ENCODE measurements around the gene MACO1. TPM values are rescaled to one million over a fixed set of nuclear protein-coding genes. Genes with fewer than 3 reads are reported as not detected.
"Not testable (repeated sequence)": the region's sequence is repeated elsewhere in the genome, so short reads cannot be mapped to it uniquely, and the experiment has no call there.

The MACO1 gene
- polyA plus RNA-seq, 1 donor (not counting 4 experiments of a cell fraction or from before 2014, with no cell fraction given) = 8.1 TPM

- H3K9me3 ChIP-seq (ENCODE audit: control insufficient read depth, low read depth, low read length); H4K20me1 ChIP-seq (ENCODE audit: control insufficient read depth, extremely low read depth, insufficient read depth, low read length); H3K79me2 ChIP-seq (ENCODE audit: control insufficient read depth, insufficient read depth, low read length); H3K9ac ChIP-seq (ENCODE audit: control insufficient read depth, extremely low read depth, insufficient read depth, low read length); H2AFZ ChIP-seq (ENCODE audit: control insufficient read depth, low read length); H3K36me3 ChIP-seq (ENCODE audit: control insufficient read depth in 2 of 2, extremely low read depth in 1 of 2, insufficient read depth in 2 of 2, low read length in 2 of 2); H3K4me3 ChIP-seq (ENCODE audit: control insufficient read depth in 2 of 3, extremely low read depth in 1 of 3, insufficient read depth in 2 of 3, low read depth in 1 of 3, low read length in 3 of 3); H3K27me3 ChIP-seq (ENCODE audit: control insufficient read depth, extremely low read depth, insufficient read depth, low read length); H3K4me1 ChIP-seq (ENCODE audit: control insufficient read depth, extremely low read depth, insufficient read depth, low read length); H3K27ac ChIP-seq (ENCODE audit: control insufficient read depth, insufficient read depth, low read length); DNase-seq (ENCODE audit: low read depth, low spot score); H3K4me2 ChIP-seq (ENCODE audit: control insufficient read depth, extremely low read depth, insufficient read depth, low read depth, low read length); dilution Hi-C loops (cut with MboI; ENCODE audit: extremely low pct_ligation_motif_present, low sequenced_read_pairs); H3K9me1 ChIP-seq (ENCODE audit: control insufficient read depth, extremely low read depth, insufficient read depth, low read length): not testable (repeated sequence)
- FAIRE-seq = peak; percentile 39
- TF ChIP-seq CTCF (optimal IDR thresholded peaks at IDR 0.05 in 1 of 3, IDR thresholded peaks at IDR 0.05 in 1 of 3, conservative IDR thresholded peaks at IDR 0.05 in 1 of 3; ENCODE audit: extremely low read depth in 1 of 3, insufficient read depth in 2 of 3, low read length in 3 of 3) = peak in 1 of 3 experiments; percentile 18
These were observed 27.5 kb upstream of the MACO1 start for GRCh38 chr1:25402947-25403803.

- H3K4me2 ChIP-seq (ENCODE audit: control insufficient read depth, extremely low read depth, insufficient read depth, low read depth, low read length); H2AFZ ChIP-seq (ENCODE audit: control insufficient read depth, low read length); H3K9me3 ChIP-seq (ENCODE audit: control insufficient read depth, low read depth, low read length); DNase-seq (ENCODE audit: low read depth, low spot score); H4K20me1 ChIP-seq (ENCODE audit: control insufficient read depth, extremely low read depth, insufficient read depth, low read length); H3K4me3 ChIP-seq (ENCODE audit: control insufficient read depth in 2 of 3, extremely low read depth in 1 of 3, insufficient read depth in 2 of 3, low read depth in 1 of 3, low read length in 3 of 3); H3K79me2 ChIP-seq (ENCODE audit: control insufficient read depth, insufficient read depth, low read length); H3K27me3 ChIP-seq (ENCODE audit: control insufficient read depth, extremely low read depth, insufficient read depth, low read length); H3K27ac ChIP-seq (ENCODE audit: control insufficient read depth, insufficient read depth, low read length); H3K4me1 ChIP-seq (ENCODE audit: control insufficient read depth, extremely low read depth, insufficient read depth, low read length); dilution Hi-C loops (cut with MboI; ENCODE audit: extremely low pct_ligation_motif_present, low sequenced_read_pairs); FAIRE-seq; H3K9ac ChIP-seq (ENCODE audit: control insufficient read depth, extremely low read depth, insufficient read depth, low read length); H3K36me3 ChIP-seq (ENCODE audit: control insufficient read depth in 2 of 2, extremely low read depth in 1 of 2, insufficient read depth in 2 of 2, low read length in 2 of 2); H3K9me1 ChIP-seq (ENCODE audit: control insufficient read depth, extremely low read depth, insufficient read depth, low read length): not testable (repeated sequence)
These were observed 24.9 kb upstream of the MACO1 start for GRCh38 chr1:25405731-25406305.

GRCh38 chr1:25409641-25410427 lies 20.9 kb upstream of the MACO1 start:
- H3K27ac ChIP-seq (ENCODE audit: control insufficient read depth, insufficient read depth, low read length); DNase-seq (ENCODE audit: low read depth, low spot score); dilution Hi-C loops (cut with MboI; ENCODE audit: extremely low pct_ligation_motif_present, low sequenced_read_pairs); H3K27me3 ChIP-seq (ENCODE audit: control insufficient read depth, extremely low read depth, insufficient read depth, low read length); H3K4me1 ChIP-seq (ENCODE audit: control insufficient read depth, extremely low read depth, insufficient read depth, low read length); H3K36me3 ChIP-seq (ENCODE audit: control insufficient read depth in 2 of 2, extremely low read depth in 1 of 2, insufficient read depth in 2 of 2, low read length in 2 of 2); H3K9ac ChIP-seq (ENCODE audit: control insufficient read depth, extremely low read depth, insufficient read depth, low read length); H3K4me3 ChIP-seq (ENCODE audit: control insufficient read depth in 2 of 3, extremely low read depth in 1 of 3, insufficient read depth in 2 of 3, low read depth in 1 of 3, low read length in 3 of 3); H3K79me2 ChIP-seq (ENCODE audit: control insufficient read depth, insufficient read depth, low read length); H3K9me1 ChIP-seq (ENCODE audit: control insufficient read depth, extremely low read depth, insufficient read depth, low read length); H3K9me3 ChIP-seq (ENCODE audit: control insufficient read depth, low read depth, low read length); H2AFZ ChIP-seq (ENCODE audit: control insufficient read depth, low read length); FAIRE-seq; H4K20me1 ChIP-seq (ENCODE audit: control insufficient read depth, extremely low read depth, insufficient read depth, low read length); H3K4me2 ChIP-seq (ENCODE audit: control insufficient read depth, extremely low read depth, insufficient read depth, low read depth, low read length): not testable (repeated sequence)

GRCh38 chr1:25412872-25413623 lies 17.6 kb upstream of the MACO1 start:
- H3K36me3 ChIP-seq (ENCODE audit: control insufficient read depth in 2 of 2, extremely low read depth in 1 of 2, insufficient read depth in 2 of 2, low read length in 2 of 2); dilution Hi-C loops (cut with MboI; ENCODE audit: extremely low pct_ligation_motif_present, low sequenced_read_pairs); H3K4me1 ChIP-seq (ENCODE audit: control insufficient read depth, extremely low read depth, insufficient read depth, low read length); DNase-seq (ENCODE audit: low read depth, low spot score); H3K27me3 ChIP-seq (ENCODE audit: control insufficient read depth, extremely low read depth, insufficient read depth, low read length); H3K4me2 ChIP-seq (ENCODE audit: control insufficient read depth, extremely low read depth, insufficient read depth, low read depth, low read length); H3K9ac ChIP-seq (ENCODE audit: control insufficient read depth, extremely low read depth, insufficient read depth, low read length); H3K9me1 ChIP-seq (ENCODE audit: control insufficient read depth, extremely low read depth, insufficient read depth, low read length); H3K4me3 ChIP-seq (ENCODE audit: control insufficient read depth in 2 of 3, extremely low read depth in 1 of 3, insufficient read depth in 2 of 3, low read depth in 1 of 3, low read length in 3 of 3); H3K9me3 ChIP-seq (ENCODE audit: control insufficient read depth, low read depth, low read length); H4K20me1 ChIP-seq (ENCODE audit: control insufficient read depth, extremely low read depth, insufficient read depth, low read length); H3K27ac ChIP-seq (ENCODE audit: control insufficient read depth, insufficient read depth, low read length); H3K79me2 ChIP-seq (ENCODE audit: control insufficient read depth, insufficient read depth, low read length); FAIRE-seq; H2AFZ ChIP-seq (ENCODE audit: control insufficient read depth, low read length): not testable (repeated sequence)
